PC-9 (cell line): ENCODE results near the gene OTUD1. TPM values are rescaled to one million over a fixed set of nuclear protein-coding genes. Genes with fewer than 3 reads are reported as not detected.

ENCODE experiments used
- BruUV-seq: library from RNA; stranded (reverse); fragments of 400-500 nt; replicated peaks from 2 replicates; lab custom pipeline; 2021; lab: Mats Ljungman, UMichigan
- CTCF ChIA-PET: fragments of 300-600 bp; sonication (Branson Sonifier 250); formaldehyde crosslinking; loops from one replicate; lab custom pipeline; 2022; ENCODE audit warnings: antibody characterized with exemption; lab: Charles Lee
- POLR2A ChIA-PET: fragments of 300-600 bp; sonication (Branson Sonifier 250); formaldehyde crosslinking; loops from one replicate; lab custom pipeline; 2022; ENCODE audit warnings: antibody characterized with exemption; ENCODE audit not compliant: unreplicated experiment; lab: Charles Lee
- DNase-seq, 2 experiments: peaks; one replicate each; pipeline versions ENCODE4 v3.0.0 to v3.0.0-alpha.2; 2015 to 2022; ENCODE audit warnings: mixed read lengths in 1 of 2
- H2AFZ ChIP-seq: fragments of 200-600 bp; sonication (generic); 2 replicates; pipeline ENCODE4 v1.8.1; 2017; ENCODE audit warnings: antibody characterized with exemption
- H3F3A ChIP-seq: fragments of 200-600 bp; sonication (generic); 2 replicates; pipeline ENCODE4 v1.8.1; 2017; ENCODE audit warnings: antibody characterized with exemption, mild to moderate bottlenecking, low read depth; ENCODE audit not compliant: insufficient read depth
- H3K27ac ChIP-seq: fragments of 200-600 bp; sonication (generic); 2 replicates; pipeline ENCODE4 v1.6.1; 2016; ENCODE audit warnings: mixed run types
- H3K27me3 ChIP-seq: fragments of 200-600 bp; sonication (generic); 2 replicates; pipeline ENCODE4 v1.6.1; 2016; ENCODE audit warnings: low read depth, mixed run types; ENCODE audit not compliant: insufficient read depth
- H3K36me3 ChIP-seq: fragments of 200-600 bp; sonication (generic); 2 replicates; pipeline ENCODE4 v1.6.1; 2016; ENCODE audit warnings: low read depth, mixed run types
- H3K4me1 ChIP-seq: fragments of 200-600 bp; sonication (generic); replicated peaks from 2 replicates; pipeline ENCODE4 v1.6.1; 2016; ENCODE audit warnings: mixed run types; ENCODE audit not compliant: insufficient read depth
- H3K4me2 ChIP-seq: fragments of 200-600 bp; sonication (generic); 2 replicates; pipeline ENCODE4 v1.6.1; 2017; ENCODE audit warnings: mixed run types
- H3K4me3 ChIP-seq: fragments of 200-600 bp; sonication (generic); 2 replicates; pipeline ENCODE4 v1.6.1; 2016; ENCODE audit warnings: mixed run types
- H3K79me2 ChIP-seq: fragments of 200-600 bp; sonication (generic); 2 replicates; pipeline ENCODE4 v1.6.1; 2017; ENCODE audit warnings: low read depth, mixed run types
- H3K9me2 ChIP-seq: fragments of 200-600 bp; sonication (generic); 2 replicates; pipeline ENCODE4 v1.8.1; 2017; ENCODE audit warnings: mild to moderate bottlenecking; ENCODE audit not compliant: insufficient read depth
- H3K9me3 ChIP-seq: fragments of 200-600 bp; sonication (generic); 2 replicates; pipeline ENCODE4 v1.8.1; 2016; ENCODE audit warnings: low read depth; ENCODE audit not compliant: insufficient read depth
- H4K20me1 ChIP-seq: fragments of 200-600 bp; sonication (generic); 2 replicates; pipeline ENCODE4 v1.8.1; 2017; ENCODE audit not compliant: insufficient read depth
- CTCF ChIP-seq: fragments of 200-600 bp; sonication (generic); conservative IDR thresholded peaks from 2 replicates; pipeline ENCODE4 v1.6.1; 2017; ENCODE audit warnings: mixed run types, antibody characterized with exemption, mild to moderate bottlenecking, moderate library complexity
- EZH2 ChIP-seq: fragments of 200-600 bp; sonication (generic); IDR thresholded peaks from 2 replicates; pipeline ENCODE4 v1.8.0; 2017; ENCODE audit warnings: antibody characterized with exemption, low read depth
- intact Hi-C: fragments of 100-400 bp; cut with micrococcal nuclease; formaldehyde crosslinking; loops from one replicate; pipeline ENCODE4 v1.10.0; 2022; ENCODE audit not compliant: unreplicated experiment
- total RNA-seq: library from RNA; stranded (reverse); gene quantifications from 2 replicates; pipeline ENCODE4 v1.2.3, GENCODE V29; 2021

The OTUD1 gene
- total RNA-seq, 1 experiment from 2014 or later, result 16.9 TPM

DNA sequence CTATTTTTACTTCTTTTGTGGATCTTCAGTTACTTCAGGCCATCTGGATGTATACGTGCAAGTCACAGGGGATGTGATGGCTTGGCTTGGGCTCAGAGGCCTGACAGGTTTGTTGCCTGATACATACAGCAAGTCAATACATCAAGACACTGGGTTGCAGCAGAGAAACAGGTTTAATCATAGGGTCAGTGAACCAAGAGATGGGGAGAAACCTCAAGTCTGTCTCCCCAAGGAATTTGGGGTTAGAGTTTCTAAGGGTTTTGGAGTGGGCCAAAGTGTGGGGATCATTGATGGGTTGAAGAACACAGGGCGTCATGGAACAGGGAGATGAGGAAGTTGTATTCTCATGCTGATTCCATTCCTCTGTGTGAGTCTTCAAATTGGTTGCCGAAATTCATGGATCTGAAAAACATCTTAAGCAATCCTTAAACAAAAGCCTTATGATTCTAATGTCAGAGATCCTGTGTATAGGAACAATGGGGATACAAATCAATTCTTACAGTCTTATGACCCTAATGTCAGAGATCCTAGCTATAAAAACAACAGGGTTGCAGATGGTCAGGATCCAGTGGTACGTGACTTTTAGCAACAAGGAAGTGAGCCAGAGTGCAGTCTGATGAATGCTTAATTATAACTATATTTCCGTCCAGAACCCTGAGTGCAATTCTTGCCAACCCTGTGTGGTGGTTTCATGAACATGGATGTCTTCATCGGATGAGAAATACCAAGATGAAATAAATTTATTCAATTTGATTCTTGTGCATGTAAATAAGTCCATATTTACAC is 18.9 kb downstream of the OTUD1 start:
- BruUV-seq, result no TSS peak
- no peaks in the 10 kb centered on the region for H3K9me2 ChIP-seq
- H2AFZ ChIP-seq, result no peak overlapping the region
- H3K36me3 ChIP-seq, result no peaks in the 10 kb centered on the region
- H3K4me2 ChIP-seq, result no peak overlapping the region
- DNase-seq, result no peak
- no peaks in the 10 kb centered on the region for H3K9me3 ChIP-seq
- no peaks in the 10 kb centered on the region for H3K4me1 ChIP-seq
- H3K4me3 ChIP-seq, result no peak overlapping the region
- POLR2A ChIA-PET, result no interaction called here
- H3K27me3 ChIP-seq, result no peaks in the 10 kb centered on the region
- no peaks in the 10 kb centered on the region for H3K79me2 ChIP-seq
- TF ChIP-seq CTCF, result no peak
- no peak for TF ChIP-seq EZH2
- CTCF ChIA-PET, result no interaction called here
- no peaks in the 10 kb centered on the region for H3F3A ChIP-seq
- no peaks in the 10 kb centered on the region for H4K20me1 ChIP-seq
- intact Hi-C loops, result no loop called here
- H3K27ac ChIP-seq, result no peak overlapping the region

GRCh38 chr10:23459308-23459939 is 20.5 kb downstream of the OTUD1 start:
- TF ChIP-seq CTCF (no peak), EZH2 (no peak)
- Histone ChIP-seq H3K4me2 (no peak overlapping the region), H3K27ac (no peak overlapping the region), H3K9me2 (no peaks in the 10 kb centered on the region), H3K4me1 (no peaks in the 10 kb centered on the region), H4K20me1 (no peaks in the 10 kb centered on the region), H2AFZ (no peak overlapping the region), H3F3A (no peaks in the 10 kb centered on the region), H3K9me3 (no peaks in the 10 kb centered on the region), H3K27me3 (no peaks in the 10 kb centered on the region), H3K36me3 (no peaks in the 10 kb centered on the region), H3K79me2 (no peaks in the 10 kb centered on the region), H3K4me3 (no peak overlapping the region)
- intact Hi-C loops, result no loop called here
- CTCF ChIA-PET, result no interaction called here
- POLR2A ChIA-PET, result no interaction called here
- DNase-seq, result no peak
- BruUV-seq, result no TSS peak

DNA sequence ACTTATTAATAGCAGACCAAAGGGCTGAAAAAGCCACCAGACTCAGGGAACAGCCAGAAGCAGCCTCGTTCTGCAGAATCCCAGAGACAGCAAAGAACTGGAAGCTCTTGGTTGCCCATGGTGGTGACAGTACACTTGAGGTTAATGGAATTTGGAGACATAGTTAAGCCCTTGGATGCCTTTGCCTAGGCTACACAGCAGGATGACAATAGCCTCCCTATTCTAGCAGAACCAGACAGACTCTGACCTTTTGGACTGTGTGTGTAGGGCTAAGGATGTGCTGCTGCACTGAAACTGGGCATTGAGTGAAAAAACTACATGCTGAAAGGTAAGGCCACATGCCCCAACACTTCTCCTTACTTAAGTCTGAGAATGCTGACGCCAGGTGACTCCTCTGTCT is 22.7 kb downstream of the OTUD1 start:
- TF ChIP-seq EZH2 (no peak), CTCF (no peak)
- BruUV-seq, result no TSS peak
- H3K27me3 ChIP-seq, result no peaks in the 10 kb centered on the region

More for the DNA sequence above, 22.7 kb downstream of the OTUD1 start:
- H3K36me3 ChIP-seq, result no peaks in the 10 kb centered on the region
- no peak overlapping the region for H3K27ac ChIP-seq
- H3K9me2 ChIP-seq, result no peaks in the 10 kb centered on the region
- no peaks in the 10 kb centered on the region for H3K4me1 ChIP-seq
- H3K4me2 ChIP-seq, result no peak overlapping the region
- ChIA-PET CTCF (no interaction called here), POLR2A (no interaction called here)
- H3F3A ChIP-seq, result no peaks in the 10 kb centered on the region
- H4K20me1 ChIP-seq, result no peaks in the 10 kb centered on the region
- no peak overlapping the region for H2AFZ ChIP-seq
- H3K4me3 ChIP-seq, result no peak overlapping the region
- no peaks in the 10 kb centered on the region for H3K9me3 ChIP-seq
- no peaks in the 10 kb centered on the region for H3K79me2 ChIP-seq
- intact Hi-C loops, result no loop called here
- no peak for DNase-seq
